ENCODE measurements around the gene RPS6KB1.
"Not testable (repeated sequence)": the region's sequence is repeated elsewhere in the genome, so short reads cannot be mapped to it uniquely, and the experiment has no call there.

The RPS6KB1 gene

GRCh38 chr17:59892924-59893675, at the start of gene RPS6KB1, which contains the start of gene TUBD1:
Gene RPS6KB1 (plus strand): TSS chr17:59893121. CDS start chr17:59893185, 64 bp downstream.
Gene TUBD1 (minus strand): TSS chr17:59892943. CDS start chr17:59891002, 1,941 bp downstream.
- peak; percentile 95 for DNase-seq

- DNase-seq: peak; percentile 38
Measured at GRCh38 chr17:59844884-59845594, 47.9 kb upstream of the RPS6KB1 start.

GRCh38 chr17:59845595-59846393, 47.1 kb upstream of the RPS6KB1 start:
- peak; percentile 97 for DNase-seq

GRCh38 chr17:59846394-59847165, 46.3 kb upstream of the RPS6KB1 start:
- DNase-seq: peak; percentile 95

- DNase-seq: no peak
Measured at GRCh38 chr17:59848385-59848668, 44.6 kb upstream of the RPS6KB1 start.

GRCh38 chr17:59848778-59849177, 44.1 kb upstream of the RPS6KB1 start:
- no peak for DNase-seq

- DNase-seq: not testable (repeated sequence)
Measured at GRCh38 chr17:59850311-59850710, 42.6 kb upstream of the RPS6KB1 start.

- no peak for DNase-seq
Measured at GRCh38 chr17:59851439-59852375, 41.2 kb upstream of the RPS6KB1 start.

- not testable (repeated sequence) for DNase-seq
Measured at GRCh38 chr17:59852847-59853167, 40.1 kb upstream of the RPS6KB1 start.

GRCh38 chr17:59853168-59853918, 39.6 kb upstream of the RPS6KB1 start:
- peak; percentile 33 for DNase-seq

- DNase-seq: not testable (repeated sequence)
Measured at GRCh38 chr17:59853919-59854729, 38.8 kb upstream of the RPS6KB1 start.

- DNase-seq: no peak
Measured at GRCh38 chr17:59856859-59857794, 35.8 kb upstream of the RPS6KB1 start.

GRCh38 chr17:59858167-59858816, 34.6 kb upstream of the RPS6KB1 start:
- DNase-seq: no peak

GRCh38 chr17:59858932-59859331, 34.0 kb upstream of the RPS6KB1 start:
- DNase-seq: no peak

GRCh38 chr17:59859444-59860025, 33.4 kb upstream of the RPS6KB1 start:
- no peak for DNase-seq

- no peak for DNase-seq
Measured at GRCh38 chr17:59863616-59864015, 29.3 kb upstream of the RPS6KB1 start.

- no peak for DNase-seq
Measured at GRCh38 chr17:59869941-59870218, 23.0 kb upstream of the RPS6KB1 start.

- no peak for DNase-seq
Measured at GRCh38 chr17:59870482-59870881, 22.4 kb upstream of the RPS6KB1 start.
